ENCODE measurements around the gene CBX6.

The CBX6 gene

DNA sequence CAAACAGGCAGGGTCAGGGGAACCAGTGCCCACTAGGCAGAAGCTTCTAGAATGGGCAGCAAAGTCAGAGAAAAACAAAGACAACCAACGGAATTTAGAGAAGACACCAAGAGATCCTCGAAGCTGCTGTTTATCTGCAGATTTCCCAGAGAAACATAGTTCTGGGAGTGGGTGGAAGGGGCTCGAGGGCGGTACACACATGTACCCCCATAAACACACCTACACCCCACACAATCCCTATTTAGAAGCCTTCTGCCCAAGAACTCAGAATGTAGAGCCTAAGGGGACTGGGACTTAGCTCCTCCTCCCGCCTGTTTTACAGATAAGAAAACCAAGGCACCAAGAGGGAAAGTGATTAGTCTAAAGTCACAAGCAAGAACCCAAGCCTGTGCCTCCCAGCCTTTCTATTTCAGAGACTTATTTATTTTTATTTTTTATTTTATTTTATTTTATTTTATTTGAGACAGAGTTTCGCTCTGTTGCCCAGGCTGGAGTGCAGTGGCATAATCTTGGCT, 34.5 kb downstream of the CBX6 start:
- DNase-seq = no peak

DNA sequence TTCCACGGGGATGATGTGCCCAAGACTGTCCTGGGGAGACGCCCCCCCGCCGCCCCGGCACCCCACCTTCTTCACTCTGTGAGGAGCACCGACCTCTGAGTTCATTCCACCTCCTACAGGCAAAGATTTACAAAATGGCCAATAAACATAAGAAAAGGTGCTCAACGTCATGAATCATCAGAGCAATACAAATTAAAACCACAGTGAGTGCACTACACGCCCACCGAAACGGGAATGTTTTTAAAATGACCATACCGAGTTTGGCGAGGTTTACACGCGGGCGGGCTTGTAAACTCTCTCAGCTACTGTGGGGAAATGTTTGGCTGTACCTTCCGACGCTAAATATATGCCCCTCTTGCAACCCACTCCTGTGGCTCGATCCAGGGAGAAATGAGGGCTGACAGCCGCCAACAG, 36.1 kb downstream of the CBX6 start:
- DNase-seq = no peak

DNA sequence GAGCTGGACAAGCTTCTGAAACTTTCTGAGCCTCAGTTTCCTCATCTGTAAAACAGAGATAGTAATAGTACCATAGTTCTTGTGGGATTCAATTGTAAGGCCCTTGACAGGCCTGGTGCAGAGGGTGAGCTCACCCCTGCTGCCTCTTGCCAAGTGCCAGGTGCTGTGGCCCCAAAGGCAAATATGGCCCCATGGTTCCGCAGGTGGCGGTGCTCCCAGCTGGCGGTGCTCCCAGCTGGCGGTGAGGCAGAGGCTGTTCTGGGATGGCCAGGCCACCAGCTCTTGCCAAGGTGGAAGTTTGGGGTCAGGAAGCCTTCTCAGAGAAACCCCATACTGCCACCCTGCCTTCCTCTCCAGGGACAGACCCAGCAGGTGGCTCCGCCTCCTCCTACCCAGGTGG, 37.0 kb downstream of the CBX6 start:
- DNase-seq = no peak

DNA sequence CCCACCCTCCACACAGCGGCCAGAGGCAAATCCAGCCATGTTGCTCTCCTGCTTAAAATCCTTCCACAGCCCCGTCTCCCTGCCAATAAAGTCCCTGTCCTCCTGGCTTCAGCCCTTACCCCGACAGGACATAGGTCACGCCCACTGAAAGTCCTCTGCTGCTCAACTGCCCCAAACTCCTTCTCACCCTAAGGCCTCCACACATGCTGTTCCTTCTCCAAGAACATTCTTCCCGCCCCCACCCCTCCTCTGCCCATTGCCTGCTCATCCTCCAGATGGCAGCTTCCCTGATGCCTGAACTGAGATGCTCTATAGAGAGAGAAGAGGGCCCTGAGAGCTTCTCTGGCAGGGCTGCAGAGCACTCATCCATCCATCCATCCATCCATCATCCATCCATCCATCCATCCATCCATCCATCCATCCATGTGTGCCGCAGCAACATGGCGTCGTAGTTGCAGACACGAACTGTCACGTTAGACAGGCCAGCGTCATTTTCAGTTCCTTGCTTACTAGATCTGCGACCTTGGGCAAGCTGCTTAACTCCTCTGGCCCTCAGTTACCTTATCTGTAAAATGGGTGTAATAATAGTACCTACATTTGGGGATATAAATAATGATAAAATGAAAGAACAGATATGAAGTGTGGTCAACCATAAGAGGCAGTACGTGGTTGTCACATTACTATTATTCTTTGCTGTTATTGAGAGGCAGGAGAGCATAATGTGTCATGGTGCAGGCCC, 37.6 kb downstream of the CBX6 start:
- no peak for DNase-seq

DNA sequence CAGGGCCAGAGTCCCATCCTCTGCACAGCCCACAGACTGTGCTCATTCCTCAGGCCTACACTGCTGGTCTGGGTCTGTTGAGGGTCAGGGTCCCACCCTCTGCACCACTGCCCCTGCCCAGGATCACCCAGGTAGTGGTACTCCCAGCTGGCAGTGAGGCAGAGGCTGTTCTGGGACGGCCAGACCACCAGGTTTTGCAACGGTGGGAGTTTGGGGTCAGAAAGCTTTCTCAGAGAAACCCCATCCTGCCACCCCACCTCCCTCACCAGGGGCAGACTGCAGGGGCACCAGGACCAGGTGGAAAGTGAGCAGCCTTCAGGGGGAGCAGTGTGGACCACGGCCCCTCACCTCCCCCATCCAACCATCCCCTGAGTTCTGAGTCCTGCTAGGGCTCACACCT, 39.0 kb downstream of the CBX6 start:
- DNase-seq = no peak

DNA sequence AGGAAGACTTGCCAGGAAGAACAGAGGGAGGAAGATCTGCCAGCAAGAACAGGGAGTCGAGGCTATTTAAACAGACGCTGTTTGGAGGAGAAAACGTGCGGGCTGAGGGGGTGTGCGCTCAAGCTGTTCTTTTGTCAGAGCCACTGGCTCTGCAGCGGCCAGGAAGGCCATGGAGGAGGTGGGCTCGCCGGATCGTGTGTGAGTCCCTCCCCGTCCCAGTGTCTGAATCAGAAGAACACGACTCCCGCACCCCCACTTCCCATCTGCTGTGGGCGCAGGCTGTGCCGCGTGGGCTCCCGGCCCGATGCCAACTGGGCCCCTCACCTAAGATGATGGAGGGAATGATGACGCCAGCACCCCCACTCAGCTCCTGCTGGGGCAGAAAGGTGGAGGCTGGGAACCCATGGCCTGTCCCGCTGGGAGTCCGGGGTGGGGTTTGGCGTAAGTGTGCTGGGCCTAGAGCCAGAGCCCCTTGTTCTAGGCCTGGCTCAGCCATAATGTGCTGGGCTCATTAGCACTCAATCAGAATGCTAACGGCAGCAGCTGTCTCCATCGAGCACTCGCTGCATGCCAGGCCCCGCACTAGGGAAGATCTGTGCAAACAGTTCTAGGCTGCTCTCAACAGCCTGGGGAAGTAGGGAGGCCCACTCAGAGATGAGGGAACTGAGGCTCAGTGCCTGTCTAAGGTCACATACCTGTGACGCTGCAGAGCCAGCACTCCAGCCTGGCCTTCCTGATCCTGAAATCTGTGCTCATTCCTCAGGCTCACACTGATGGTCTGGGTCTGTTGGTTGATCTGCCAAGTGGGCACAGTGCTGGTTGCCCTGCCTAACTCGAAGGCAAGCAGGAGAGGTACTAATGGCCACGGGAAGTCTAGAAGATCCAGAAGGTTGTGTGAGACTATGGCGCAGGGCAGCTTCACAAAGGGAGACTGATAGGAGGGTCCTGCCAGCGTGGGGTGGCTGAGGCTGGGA, 39.7 kb downstream of the CBX6 start:
- no peak for DNase-seq

DNA sequence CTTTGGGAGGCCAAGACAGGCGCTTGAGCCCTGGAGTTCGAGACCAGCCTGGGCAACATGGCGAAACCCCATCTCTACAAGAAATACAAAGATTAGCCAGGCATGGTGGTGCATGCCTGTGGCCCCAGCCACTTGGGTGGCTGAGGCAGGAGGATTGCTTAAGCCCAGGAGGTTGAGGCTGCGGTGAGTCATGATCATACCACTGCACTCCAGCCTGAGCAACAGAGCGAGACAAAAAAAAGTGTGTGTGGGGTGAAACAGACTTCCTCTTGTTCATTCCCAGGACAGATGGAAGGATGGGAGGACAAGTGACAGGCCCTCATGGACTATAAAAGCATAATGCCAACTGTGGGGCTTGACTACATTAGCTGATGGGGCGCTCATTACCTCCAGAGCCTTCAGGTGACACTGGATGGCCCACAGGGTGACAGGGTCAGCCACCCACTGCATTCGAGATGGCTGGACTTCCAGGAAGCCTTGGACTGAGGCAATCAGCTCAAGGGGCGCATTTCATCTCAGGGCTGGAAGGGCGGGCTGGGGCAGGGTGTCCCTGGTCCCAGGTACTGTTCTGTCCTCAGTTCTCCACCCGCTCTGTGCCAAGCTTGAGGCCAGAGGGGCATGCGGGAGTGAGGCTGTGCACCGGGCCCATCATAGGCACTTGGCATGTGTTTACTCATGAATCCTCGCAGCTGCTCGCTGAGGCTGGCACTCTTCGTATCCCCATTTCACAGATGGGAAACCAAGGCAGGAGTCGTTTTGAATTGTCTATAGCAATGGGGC, 40.7 kb downstream of the CBX6 start:
- no peak for DNase-seq

DNA sequence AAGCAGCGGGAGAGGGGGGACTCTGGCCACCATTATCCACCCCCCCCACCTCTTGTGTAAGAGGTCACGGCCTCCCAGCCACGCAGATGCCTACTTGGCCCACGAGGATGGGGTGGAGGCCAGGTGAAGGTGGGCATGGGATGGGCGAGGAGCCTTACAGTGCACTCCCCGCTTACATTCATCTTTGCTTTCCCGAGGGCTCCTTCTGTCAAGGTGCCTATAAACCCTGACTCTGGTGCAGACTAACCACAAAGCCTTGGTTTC, 41.2 kb downstream of the CBX6 start:
- DNase-seq = no peak

DNA sequence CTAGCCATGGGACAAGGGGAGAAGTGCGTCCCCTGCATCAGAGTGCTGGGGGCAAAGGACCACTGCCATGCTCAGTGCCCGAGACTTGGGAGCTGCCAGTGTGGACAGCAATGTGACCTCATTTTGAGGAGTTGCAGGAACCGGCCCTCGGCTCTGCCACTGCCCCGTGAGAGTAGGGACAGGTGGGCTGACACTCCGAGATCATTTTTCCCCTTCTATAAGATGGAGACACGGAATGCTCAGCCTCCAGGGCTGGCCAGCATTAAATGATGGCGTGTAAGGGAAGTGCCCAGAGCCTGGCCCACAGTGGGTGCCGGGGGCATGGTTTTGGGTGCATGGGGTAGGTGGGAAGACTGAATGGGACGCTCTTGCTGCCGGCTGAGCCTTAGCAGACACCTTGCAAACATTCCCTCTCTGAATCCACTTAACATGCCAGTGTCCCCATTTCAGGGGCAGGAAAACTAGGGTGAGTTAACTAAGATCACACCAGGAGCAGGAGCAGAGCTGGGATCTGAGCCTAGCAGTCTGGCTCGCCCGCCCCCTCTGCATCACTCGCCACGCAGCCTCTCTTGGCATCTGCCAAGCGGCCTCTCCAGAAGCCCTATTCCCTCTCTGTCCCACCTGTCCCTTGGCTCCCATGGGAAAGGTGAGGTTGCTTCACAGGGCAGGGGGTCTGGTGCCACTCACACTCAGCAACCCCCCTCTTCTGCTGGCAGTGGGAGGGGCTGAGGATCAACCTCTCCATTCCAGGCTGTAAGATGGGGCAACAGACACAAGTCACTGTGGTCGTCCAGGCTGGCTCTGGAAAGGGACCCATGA, 41.8 kb downstream of the CBX6 start:
- DNase-seq = no peak

DNA sequence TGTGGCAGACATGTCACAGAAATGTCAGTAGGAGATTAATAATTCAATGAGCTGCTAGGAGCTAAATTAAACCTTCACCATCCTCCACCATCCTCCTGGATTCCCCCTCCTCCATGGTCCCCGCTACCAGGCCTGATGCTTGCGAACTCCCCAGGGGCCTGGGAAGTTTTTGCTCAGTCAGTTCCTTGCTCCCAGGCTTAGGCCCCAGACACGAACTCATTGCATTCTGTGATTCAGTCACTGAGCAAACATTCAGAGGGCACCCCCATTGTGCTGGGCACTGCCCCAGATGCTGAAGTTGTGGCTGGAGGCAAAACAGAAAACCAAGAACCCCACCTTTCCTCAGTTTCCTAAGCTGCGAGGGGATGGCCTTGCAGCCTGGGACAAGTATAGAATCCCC, 42.5 kb downstream of the CBX6 start:
- no peak for DNase-seq

DNA sequence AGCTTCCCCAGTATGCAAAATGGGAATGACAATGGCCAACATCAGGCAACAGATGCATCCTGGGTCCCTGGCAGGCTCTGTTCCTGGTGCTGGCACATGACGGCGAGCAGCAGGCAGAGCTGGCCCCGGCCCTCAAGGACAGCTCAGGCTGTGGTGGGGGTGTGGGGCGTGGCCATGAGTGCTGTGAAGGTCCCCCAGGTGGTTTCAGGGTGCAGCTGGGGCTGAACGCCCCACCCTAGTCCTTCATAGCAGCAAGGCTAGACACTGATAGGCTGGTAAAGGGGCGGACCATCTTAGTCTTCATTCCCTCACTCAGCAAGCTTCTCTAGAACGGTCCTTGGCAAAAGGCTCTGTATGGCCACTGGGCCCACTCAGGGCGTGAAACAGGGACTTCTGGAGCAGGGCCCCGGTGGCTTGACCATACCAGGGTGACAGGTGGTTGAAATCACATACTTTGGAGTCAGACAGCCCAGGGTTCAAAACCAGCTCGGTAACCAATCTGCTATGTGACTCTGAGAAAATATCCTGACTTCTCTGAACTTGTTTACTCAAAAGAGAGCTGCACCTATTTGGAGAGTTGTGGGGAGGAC, 43.3 kb downstream of the CBX6 start:
- no peak for DNase-seq

DNA sequence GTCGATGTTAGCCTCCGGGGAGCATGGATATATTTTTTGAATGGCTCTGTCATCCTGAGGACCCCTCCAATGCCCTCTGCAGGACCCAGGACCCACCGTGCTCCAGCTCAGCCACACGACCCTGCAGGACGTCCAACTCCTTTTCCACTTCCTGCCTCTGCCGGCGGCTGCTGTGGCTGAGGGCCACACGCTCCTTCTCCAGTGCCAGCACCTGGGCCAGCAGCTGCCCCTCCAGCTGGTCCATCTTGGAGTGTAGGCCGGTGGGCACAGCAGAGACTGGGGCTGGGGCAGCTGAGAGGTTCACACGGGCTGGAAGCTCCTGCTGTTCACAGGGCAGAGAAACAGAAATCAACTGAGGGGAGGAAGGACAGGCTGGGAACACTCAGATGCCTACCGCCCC, 43.8 kb downstream of the CBX6 start:
- peak; percentile 59 for DNase-seq

DNA sequence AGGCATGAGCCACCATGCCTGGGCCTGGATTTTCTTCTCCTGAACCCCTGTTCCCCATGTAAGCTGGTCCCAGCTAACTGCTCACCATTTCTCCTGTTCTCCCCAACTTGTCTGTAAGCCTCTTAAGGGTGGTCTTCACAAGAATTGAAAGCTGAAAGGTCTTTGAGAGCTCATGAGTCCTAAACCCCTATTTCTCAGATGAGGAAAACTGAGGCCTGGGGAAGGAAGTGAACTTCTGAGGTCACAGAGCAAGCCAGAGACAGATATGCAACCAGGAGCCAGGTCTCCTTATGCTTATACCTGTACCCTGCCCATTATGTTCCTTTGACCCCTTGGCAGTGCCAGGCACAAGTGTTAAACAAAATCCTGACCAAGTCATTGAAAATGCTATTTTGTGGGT, 44.5 kb downstream of the CBX6 start:
- no peak for DNase-seq

DNA sequence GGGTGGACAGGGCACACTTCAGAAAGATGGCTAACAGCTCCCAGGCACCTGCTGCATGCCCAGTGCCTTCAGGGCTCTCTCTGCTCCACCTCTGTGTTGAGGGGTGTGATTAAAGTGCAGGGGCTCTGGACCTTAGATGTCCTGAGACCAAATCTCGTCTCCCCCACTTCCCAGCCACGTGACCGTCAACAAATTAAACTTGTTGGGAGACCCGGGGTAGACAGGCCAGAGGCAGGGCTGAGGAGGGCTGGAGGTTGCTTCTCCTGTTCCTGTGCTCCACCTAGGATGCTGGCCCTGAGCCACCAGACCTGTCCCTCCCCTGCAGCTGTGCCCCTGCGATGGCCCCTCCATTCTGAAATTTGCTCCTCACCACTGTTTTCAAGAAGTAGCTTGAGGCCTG, 45.2 kb downstream of the CBX6 start:
- DNase-seq = no peak

DNA sequence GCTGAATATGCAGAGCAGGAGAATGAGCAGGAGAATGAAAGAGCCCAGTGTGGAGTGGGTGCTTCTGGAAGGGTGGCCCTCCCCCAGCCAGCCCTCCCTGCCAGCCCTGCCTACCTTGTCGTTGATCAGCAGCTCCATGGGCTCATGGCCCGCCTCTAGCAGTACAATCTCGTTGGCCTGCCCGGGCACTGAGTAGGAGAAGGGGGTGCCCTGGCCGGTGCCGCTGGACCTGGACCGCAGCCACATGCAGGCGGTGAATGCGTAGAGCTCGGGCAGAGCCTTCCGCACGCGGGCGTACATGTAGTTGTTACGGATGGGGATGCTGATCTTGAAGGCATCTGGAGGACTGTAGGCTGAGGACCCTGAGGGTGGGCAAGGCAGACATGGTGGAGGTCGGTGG, 45.6 kb downstream of the CBX6 start:
- no peak for DNase-seq

DNA sequence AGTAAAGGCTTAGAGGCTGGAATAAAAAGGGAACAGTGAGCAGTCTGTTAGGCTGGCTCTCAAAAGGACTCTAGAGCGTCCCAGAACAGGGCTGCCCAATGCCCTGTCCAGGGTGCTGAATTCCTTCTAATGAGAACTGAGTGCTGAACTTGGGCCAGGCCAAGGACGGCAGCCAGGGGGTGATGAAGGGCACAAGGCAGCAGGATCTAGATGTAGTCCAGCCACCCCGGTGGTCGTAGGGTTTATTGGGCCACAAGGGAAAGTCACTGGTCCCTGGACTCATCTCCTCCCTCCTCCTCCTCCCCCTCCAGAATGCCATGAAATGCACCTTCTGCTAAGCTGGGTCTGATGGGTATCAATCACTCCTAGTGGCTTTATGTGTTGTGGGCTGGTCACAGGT, 47.4 kb downstream of the CBX6 start:
- DNase-seq = no peak

DNA sequence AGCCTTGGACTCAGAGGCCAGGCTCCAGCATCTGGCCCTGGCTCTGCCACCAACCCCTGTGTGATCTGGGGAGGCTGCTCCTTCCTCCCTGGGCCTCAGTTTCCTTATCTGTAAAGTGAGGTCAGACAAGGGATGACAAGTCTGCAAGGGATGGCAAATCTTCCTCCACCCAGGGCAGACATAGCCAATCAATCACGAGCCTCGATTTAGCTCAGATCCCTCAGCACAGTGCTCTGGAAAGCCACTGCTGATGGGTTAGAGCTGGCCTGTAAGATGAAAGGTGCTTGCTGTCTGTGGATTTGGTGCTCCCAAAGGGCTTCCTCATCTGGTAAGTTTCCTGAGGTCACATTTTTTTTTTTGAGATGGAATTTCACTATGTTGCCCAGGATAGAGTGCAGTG, 48.4 kb downstream of the CBX6 start:
- no peak for DNase-seq

DNA sequence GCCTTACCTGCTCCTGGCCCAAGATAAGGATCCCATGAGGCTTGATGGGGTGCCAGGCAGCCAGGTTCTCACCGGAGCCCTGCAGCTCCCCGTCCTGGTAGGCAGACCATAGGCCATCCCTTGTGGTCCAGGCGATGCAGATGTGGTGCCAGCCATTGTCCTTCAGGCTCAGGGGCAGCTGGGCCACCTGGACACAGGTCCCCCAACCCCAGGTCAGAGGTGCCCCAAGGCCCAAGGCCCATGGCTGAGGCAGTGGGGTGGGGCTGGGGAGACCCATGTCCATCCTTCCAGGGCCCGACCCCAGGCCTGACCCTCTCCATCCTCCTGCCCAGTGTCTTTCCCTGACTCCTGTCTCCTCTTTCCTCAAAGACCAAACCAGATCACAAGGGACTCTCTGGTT, 48.9 kb downstream of the CBX6 start:
- DNase-seq = no peak

DNA sequence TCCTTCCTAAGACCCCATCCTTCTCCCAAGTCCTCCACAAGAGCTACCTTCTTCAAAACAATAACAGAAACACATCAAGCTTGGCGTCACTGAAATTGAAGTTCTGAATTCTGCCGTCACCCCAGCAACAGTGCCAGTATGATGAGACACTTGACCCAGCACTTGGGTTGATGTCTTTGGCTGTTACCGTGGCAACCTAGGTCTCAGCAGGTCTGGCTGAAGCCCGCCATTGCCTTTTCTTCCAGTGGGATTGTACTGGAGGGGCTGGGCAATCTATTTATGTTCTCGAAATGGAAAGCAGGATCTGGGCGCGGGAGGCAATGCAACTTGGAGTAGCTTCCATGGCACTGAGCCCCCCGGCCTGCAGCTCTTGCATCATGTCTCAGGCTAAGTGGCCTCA, 52.0 kb downstream of the CBX6 start:
- peak; percentile 13 for DNase-seq

DNA sequence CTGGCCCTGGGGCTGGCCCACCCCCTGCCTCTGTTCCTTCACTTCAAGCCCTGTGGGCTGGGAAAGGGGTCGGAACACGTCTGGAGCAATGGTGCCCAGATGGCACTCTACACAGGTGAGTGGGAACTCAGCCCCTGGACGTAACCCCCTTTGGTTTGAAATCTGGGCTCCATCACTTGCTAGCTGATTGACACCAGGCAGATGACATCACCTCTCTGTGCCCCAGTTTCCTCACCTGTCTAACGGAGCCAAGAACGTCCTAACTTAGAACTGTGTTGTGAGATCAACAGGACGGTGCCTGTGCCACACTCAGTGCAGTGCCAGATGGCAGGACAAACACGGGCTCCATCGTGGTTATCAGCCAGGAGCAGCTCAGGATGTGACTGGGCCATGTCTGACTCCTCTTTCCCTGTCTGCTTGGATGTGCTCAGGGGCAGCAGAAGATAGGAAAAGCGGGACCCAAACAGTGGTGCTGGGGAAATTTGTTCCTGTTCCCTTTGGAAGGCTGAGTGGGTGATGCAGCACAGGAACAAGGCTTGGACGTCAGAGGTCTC, 52.6 kb downstream of the CBX6 start:
- no peak for DNase-seq

DNA sequence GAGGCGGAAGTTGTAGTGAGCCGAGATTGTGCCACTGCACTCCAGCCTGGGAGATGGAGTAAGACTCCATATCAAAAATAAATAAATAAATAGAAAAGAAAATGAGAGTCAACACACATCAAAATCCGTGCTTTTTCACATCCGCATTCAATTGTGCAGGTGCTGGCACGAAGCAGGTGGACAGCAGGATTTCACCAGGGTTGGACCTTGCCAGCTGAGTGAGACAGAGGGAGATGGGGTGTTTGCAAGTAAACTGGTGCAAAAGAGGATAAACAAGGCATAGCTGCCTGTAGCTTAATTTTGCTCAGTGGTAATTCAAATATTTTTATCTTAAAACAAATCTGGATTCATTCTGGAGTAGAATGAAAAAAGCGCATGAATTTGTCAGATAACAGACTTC, 54.8 kb downstream of the CBX6 start:
- DNase-seq = no peak

DNA sequence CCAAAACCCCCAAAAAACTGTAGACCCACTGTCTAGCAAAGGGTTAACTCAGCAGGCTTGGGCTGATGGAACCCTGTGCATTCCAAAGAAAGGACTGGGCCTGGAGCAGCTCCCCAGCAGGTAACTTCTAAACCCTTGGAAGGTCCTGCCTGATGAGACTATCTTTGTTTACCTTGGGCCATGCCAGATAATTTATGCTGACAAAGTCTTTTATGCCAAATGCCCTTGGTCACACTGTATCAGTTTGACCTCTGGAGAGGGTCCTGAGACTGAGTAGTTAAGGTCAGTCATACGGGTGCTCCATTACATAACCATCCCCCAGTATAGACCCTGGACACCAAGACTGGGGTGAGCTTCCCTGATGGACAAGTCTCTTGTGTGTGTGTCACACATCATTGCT, 56.2 kb downstream of the CBX6 start:
- no peak for DNase-seq
